Stimulated activated CD4-positive, alpha-beta T cell treated with anti-CD3 and anti-CD28 coated beads, Interleukin-15, amount 100 ng/mL, for 48 hours (primary cell): Measurements from ENCODE around the gene AGBL3.
"Not testable (repeated sequence)": the region's sequence is repeated elsewhere in the genome, so short reads cannot be mapped to it uniquely, and the experiment has no call there.

Experiments
- DNase-seq, 2 donors: peaks; one replicate each; pipeline ENCODE4 v3.0.0-alpha.2; 2020; ENCODE audit warnings: low read depth in 2 of 2

The AGBL3 gene

DNA sequence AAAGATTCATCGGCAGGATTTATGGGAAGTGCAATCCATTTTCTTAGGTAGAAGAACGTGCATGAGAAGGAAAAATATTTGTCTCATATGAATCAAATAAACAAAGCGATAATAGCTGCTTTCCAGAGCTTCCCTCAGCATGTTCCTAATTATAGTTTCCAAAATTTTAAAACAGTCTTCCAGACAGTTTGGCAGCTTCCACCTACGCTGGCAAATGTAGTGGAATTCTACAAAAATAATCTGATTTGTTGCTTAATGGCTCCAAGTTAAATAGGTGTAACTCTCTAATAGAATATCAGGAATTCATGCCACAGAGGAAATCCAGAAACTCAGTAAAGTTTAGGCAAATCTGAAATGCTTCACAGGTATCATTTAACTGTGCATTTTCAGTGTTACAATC, 23.3 kb upstream of the AGBL3 start:
- DNase-seq: no peak

DNA sequence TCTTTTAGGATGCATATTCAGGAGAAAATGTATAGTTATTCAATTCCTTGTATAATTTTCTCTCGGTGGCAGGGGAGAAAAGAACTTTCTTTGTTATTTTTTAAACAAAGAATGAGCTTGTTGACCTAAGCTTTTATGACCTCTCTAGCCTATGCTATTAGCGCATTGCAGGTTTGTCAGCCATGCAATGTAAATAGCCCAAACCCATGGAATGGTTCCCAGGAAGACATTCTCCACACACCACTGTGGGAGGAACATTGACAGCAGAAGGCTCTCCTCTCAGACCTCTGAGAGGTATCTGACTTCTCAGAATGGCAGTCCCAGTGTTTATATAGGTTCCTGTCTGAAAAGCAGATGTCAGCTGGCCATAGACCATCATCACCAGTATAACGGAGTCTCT, 19.6 kb upstream of the AGBL3 start:
- DNase-seq: no peak

DNA sequence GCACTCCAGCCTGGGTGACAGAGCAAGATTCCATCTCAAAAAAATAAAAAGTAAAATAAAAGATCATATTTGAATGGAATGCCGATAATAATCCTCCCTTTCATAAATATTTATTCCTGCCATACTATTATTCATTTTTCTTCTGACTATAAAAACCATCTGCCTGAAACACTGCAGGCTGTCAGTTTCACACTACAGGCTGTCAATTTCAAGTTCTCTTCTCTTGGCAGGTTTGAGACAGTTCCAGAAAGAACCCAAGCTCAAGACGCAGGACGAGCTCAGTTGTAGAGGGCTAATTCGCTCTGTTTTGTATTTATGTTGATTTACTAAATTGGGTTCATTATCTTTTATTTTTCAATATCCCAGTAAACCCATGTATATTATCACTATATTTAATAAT, 18.2 kb upstream of the AGBL3 start:
- DNase-seq: no peak

DNA sequence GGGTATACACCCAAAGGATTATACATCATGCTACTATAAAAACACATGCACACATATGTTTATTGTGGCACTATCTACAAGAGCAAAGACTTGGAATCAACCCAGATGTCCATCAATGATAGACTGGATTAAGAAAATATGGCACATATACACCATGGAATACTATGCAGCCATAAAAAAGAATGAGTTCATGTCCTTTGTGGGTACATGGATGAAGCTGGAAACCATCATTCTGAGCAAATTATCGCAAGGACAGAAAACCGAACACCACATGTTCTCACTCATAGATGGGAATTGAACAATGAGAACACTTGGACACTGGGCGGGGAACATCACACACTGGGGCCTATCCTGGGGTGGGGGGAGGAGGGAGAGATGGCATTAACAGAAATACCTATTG, 4.7 kb upstream of the AGBL3 start:
- DNase-seq: not testable (repeated sequence)

DNA sequence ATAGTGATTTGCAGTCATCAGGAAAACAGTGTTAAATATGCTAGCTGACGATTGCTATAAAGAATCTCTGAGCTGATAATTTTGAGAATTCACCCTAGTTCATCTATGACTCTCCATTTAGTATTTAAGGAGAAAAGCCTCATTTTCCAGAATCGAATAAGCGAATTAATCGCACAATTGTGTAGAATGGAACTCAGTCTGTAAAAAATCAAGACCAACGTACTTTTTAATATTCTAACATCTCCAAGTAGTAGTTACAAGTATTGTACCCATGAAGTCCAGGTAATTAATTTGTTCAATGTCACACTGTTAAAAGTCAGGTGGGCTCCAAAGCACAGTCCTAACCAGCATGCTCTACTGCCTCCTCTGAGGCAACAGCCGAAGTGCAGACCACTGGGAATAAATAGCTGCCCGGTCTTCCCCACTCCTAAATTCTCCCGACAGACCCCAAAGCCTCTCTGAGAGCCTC, 380 bp upstream of the AGBL3 start:
- no peak for DNase-seq

DNA sequence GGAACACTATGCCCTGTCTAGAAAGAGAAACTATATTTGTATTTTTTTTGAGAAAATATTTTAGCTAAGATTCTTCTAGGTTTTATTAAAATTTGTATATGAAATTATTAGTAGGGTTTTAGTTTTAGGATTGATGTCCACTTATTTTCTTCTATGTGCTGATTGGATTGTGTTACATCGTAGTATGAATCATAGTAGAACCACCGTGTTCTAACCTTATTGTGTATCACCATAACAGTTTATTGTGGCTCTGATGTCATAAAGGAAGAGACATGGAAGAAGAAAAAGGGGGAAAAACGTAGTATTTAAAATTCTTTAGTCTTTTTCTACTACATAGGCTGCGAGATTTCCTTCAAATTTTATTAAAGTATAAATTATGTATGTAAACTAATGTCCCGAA, 1.9 kb downstream of the AGBL3 start:
- no peak for DNase-seq

DNA sequence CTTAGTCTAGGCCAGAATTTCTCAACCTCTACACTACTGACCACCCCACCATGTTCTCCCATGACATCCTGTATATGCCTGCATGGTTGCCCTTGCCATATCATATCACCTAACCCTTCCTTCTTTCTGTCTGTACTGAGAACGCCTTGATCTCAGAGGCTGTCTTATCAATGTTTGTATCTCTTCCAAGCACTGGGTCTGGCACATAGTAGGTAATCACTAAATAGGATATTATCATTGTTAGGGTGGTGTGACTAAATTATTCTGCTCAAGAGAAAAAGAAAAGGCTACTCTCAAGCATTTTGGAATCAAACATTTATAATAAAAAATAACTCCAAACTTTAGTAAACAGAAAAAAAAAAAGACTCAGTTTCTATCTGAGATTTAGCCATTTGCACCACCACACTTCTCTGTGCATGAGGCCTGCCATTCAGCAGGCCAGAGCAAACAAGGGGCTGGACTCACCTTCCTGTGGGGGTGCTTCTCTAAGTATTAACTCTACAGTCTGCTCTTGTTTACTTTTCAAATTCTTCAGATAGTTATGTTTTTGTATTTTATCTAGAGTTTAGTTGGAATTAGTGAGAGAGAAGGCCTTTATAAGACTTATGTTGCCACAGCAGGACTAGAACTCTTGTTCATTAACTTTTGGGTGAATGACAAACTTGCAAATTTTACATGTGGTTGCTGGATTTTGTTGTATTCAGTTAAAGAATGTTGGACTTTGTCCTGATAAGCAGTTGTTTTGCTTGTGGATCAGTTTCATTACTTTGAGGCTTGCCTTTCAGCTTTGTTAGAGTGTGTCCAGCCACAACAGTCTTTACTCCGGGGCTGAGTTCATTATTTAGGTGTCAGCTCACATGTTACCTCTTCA, 5.4 kb downstream of the AGBL3 start:
- no peak for DNase-seq

DNA sequence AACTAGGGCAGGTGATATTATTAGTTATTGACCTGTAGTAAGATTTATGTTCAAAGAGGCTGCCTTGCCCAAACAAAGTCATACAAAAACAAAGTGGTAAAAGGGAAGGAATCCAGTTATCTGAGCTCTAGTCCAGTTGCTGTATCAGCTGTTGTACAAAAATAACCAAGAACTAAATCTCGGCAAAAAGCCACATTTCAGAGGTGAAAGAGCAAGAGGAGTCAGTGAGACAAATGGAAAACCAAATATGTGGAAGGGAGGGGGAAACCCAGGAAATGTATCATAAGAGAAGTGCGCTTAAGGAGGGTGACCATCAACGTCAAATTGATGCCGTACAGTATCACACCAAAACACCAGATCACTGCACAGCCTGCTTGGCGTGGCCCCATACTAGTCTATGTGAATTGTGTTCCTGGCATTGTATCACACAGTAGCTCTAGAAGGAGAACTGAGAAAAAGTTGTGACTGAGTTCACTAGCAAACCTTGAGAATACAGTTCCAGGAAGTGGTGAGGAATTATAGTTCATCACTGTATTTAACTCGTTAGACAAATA, 6.4 kb downstream of the AGBL3 start:
- DNase-seq: no peak

DNA sequence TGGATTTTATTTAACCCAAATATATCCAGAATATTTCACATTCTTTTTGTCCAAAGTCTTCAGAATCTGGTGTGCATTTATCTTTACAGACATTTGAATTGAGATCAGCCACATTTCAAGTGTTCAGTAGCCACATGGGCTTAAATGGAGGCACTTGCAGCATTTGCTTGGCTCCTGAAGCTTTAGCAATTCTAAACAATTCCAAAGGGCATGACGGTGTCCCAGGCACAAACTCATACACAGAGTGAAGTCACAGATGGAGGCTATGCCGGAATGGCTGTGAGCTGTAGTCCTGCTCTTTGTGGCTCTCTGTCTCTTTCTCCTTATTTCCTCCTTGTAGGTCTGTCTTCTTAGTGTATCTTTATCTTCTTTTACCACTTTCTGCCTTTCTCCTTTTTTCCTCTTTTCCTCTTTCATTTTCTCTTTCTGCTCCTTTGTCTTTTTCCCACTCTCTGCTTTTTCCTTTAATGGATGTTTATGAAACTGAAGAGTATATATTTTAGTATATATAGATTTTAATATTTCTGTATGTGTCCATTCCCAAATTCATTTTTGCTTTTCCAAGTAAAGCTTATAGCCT, 7.7 kb downstream of the AGBL3 start:
- DNase-seq: no peak

DNA sequence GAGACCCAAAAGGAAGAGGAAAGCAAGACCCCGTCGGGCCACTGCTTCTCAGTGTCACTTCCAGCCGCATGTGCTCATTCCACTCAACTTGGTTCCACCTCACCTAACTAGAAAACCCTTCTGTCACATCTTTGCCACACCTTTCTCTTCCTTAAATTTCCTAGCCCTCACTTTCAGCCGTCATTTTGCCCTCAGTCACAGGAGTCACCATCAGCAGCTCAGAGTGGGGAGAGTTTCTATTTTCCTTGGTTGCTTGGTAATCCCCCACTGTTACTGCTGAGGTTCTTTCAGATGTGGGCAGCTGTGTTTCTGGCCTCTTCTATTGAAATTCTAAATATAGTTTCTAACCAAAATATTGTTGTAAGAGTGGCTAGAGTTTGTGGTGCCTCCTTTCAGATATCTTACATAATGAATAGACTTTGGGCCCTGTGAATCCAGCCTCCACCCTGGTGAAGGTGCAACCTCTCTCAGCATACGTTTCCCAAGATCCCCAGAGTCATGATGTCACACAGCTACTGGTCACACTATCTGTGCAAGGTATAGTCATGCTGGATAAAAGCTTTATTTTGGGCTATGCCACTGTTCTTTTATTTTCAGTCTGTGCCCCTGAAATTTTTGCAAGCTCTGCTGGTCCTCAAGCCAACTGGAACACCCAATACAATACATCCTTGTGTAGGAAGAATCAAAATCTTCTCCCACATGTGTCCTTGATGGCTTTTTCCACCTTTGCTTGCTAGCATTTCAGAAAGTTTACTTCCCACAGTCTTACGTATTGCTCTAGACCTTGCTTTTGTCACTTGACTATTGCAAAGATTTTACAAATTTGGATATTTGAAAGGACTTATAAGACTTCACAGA, 9.2 kb downstream of the AGBL3 start:
- DNase-seq: no peak

DNA sequence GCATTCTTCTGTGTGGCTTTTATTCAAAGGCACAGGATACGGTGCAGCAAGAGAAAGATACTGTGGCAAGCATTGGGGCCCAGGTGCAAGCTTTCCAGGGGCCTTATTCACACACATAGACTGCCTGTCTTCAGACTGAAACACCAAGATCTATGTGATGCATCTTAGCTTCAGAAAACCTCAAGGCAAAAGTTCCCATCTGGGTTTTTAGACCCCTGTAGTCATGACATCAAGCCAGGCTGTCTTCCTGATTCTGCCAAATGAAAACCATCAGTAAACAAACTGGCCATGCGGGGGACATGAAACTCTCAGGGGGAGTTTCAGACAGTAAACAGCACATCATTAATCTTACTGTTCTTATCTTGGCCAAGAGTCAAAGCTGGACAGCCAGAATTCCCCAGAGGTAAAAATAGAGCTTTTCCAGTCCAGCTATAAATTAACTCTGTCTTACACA, 9.8 kb downstream of the AGBL3 start:
- DNase-seq: no peak

DNA sequence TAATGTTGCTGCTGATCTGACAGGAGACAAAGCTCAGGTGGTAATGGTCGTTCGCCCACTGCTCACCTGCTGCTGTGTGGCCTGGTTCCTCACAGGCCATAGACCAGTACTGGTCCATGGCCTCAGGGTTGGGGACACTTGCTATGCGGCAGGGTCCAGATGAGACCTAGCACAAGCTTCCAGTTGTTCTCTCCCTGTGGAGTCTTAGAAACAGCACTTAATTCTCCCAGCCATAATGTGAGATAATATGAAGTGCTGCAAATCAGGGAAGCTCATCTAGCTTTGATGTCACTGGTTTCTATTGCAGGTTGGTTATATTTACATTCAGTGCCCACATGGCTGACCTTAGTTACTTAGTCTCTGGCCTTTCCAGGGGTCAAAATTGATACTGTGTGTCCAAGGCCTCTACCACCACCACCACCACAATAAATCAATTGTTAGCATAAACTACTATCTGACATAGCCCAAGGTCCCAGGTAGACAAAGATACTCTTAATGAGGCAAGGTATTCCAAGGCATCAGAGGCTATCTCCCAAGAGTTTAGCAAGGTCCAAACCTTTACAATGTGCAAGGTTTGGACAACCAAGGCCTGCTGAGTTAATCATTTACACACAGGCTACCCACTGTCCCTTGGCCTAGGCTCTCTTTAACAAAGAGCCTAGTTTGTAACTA, 11.0 kb downstream of the AGBL3 start:
- DNase-seq: no peak

DNA sequence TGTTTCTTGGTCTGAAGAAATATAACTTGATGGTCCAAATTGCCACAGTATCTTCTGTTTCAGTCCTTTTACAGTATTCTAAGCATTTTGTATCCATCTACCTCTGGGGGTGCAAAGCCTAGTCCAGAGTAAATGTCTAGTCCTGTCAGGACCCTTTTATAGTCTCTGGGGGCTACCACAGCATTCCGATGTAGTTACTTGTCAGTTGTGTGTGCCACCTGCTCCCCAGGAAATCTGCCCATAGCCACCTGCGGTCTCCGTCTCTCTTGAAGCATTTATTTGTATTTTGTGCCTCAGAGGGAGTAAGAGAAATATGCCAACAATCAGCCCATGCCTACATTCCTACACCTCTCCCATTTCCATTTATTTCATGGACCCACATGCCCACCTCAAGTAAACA, 12.8 kb downstream of the AGBL3 start:
- DNase-seq: no peak

DNA sequence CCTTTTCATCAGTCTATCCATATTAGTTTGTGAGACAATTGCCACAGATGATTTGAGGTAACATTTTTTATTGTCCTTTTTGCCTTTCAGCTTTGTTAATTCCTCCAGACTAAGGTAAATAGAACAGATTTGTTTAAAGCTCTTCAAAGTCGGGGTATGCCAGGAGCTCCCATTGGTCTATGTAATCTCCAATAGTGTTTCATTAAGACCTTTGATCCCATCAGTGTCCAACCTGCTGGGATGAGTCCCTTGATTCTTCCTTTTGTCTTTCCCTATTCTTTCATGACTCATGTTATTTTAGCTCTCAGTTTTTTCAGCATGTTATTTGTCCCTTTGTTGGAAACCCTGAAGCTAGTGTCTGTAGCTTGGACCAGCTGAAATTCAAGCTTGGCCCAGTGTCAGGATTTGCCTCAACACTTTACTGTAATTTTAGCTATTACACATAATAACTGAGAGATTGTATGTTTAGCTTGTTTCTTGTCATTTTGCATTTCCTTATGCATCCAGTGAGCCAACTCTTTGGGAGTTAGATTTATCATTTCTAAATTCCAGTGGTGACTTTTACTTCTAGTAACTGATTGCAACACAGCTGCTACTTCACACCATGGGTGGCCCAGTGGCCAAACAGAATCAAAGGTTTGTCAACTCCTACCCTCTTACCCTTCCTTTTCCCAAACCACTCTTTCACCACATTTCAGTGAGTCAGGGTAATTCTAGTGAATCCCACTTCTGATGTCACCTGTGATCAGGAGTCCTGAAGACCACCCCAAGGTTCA, 15.3 kb downstream of the AGBL3 start:
- DNase-seq: no peak

DNA sequence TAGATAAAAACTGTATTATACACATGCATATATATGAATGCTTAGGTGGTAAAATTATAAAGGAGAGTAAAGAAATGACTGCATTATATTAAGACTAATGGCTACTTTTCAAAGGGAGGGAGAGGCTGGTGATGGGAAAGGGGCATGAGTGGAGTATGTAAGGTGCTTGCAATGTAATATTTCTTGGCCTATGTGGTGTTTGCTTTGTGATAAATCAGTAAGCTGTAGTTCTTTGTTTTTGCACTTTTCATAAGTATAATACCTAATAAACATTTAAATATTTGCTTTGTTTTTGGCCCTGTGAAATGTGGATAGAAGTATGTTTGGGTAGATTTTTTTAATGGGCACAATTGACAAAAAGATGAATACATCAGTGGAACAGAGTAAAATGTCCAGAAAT, 25.9 kb downstream of the AGBL3 start:
- no peak for DNase-seq

DNA sequence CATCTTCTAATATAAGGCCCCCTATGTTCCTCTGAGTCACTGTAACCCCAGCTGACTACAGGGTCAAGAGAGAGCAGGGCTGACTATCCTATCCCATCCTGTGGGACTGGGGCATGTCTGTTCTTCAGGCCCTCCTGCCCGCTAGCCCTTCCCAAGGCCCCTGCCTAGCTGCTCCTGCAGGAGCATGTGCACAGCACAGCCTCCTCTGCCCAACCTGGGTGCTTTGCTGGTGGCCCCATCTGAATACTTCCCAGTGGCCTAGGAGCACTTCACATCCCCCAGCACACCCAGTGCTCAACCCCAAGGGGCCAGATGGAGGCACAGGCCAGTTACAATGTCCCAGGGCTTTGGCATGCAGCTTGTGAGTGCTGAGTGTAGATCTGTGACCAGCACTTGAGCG, 37.3 kb downstream of the AGBL3 start:
- DNase-seq: no peak

DNA sequence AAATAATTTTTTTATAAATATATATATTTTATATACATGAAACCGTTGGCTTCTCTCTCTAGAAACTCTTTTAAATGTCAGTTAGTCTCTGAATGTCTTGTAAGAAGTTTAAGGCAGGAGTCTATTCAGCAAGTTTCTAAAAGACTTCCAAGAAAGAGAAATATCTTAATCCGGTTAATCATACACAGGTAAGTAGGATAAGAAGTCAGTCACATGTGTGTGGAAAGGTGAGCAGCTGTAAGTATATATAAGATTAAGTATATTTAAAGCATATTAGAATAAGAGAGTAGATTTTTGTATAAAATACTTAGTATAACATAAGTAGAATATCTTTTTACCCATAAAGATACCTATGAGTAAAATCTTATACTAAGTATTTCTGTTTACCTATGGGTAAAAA, 48.9 kb downstream of the AGBL3 start:
- no peak for DNase-seq

DNA sequence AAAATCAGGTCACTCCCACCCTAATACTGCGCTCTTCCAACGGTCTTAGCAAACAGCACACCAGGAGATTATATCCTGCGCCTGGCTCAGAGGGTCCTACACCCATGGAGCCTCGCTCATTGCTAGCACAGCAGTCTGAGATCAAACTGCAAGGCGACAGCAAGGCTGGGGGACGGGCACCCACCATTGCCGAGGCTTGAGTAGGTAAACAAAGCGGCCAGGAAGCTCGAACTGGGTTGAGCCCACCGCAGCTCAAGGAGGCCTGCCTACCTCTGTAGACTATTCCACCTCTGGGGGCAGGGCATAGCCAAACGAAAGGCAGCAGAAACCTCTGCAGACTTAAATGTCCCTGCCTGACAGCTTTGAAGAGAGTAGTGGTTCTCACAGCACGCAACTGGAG, 80.7 kb downstream of the AGBL3 start:
- not testable (repeated sequence) for DNase-seq

DNA sequence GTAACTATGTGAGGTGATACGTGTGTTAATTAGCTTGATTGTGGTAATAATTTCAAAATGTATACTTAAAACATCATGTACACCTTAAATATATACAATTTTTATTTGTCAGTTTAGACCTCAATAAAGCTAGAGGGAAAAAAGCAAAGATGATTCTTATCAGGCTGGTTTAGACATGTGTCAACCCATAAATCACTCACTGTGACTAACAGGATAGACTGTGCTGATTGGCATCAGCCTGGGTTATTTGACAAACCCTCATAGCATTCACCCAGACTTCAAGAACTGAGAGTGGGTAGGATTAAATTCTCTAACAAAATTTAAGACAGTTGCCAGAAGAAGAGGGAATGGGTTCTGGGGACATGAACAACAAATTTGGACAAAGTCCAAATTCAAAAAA, 87.8 kb downstream of the AGBL3 start:
- DNase-seq: no peak

DNA sequence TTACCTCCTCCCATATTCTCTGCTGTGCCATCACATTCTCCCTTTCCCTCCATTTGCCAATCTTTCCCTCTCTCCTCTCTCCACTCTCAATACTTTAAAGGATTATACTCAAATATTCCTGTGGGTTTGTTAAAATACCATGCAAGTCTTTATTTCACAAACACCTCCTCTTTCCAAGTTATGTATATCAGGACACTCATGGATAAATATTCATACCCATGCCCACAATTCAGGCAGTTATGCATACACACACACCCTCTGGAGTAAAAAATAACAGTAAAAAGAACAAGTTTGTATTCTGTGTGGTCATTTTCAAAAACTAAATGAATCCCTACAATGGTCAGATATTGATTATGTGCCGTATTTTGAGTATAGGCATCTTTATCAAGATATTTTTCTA, 88.2 kb downstream of the AGBL3 start:
- no peak for DNase-seq

DNA sequence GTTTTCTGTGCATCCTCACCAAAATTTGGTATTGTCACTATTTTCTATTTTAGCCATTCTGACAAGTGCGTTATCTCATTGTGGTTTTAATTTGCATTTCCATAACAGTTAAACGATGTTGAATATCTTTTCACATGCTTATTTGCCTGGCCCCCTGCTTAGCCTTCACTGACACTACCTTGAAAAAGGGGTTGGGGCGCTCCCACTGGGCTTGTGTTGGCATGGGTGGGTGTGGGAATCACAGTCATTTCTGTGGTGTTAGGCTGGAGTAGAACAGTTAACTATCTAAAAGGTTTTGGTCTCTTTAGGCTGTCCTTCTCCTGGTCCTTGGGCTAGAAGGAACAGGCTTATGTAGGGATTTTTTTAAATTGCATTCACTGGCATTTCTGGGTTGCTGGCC, 89.4 kb downstream of the AGBL3 start:
- DNase-seq: no peak
